ENCODE data around the gene SMIM1. TPM values are rescaled to one million over a fixed set of nuclear protein-coding genes. Genes with fewer than 3 reads are reported as not detected.

The SMIM1 gene
- total RNA-seq, 1 experiment from 2014 or later = 5.5 TPM

DNA sequence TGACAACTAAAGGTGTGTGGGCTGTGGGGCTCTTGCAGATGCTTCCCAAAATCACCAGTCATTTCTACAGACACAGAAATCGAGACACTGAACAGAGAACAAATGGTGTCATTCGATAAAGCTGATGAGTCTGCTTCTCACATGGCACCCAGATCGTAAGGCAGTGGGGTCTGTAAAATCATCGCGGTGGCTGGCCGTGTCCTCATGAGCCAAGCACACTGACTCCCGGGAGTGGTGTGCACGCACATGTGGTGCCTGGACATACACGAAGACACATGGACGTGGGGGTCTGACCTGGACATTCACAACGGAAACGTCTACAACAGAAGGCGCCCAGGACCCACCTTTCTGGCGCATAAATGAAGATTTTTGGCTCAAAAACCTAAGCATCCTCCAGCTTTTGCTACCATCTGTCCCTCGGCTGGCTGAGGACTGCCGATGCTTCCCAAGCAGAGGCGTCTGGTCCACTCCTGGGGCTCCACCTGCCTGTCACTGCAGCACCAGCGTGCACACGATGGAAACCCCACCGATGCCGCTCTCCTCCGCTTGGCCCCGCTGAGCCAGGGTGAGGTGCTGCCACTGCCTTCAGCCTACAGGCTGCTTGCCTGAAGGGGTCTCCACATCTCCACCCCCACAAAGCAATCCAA lies 6.8 kb downstream of the SMIM1 start:
- CTCF ChIA-PET = no interaction called here
- H3K9ac ChIP-seq (ENCODE audit: low read length) = no peak overlapping the region
- H2AFZ ChIP-seq (ENCODE audit: low read depth, low read length, poor library complexity, severe bottlenecking) = no peak overlapping the region
- no TSS peak for BruUV-seq (replicated peaks)
- no peaks in the 10 kb centered on the region for H4K20me1 ChIP-seq (ENCODE audit: insufficient read depth)
- H3K36me3 ChIP-seq (ENCODE audit: control insufficient read depth in 1 of 2, insufficient read depth in 2 of 2, low read length in 2 of 2) = peaks cover 20 to 28% of the 10 kb centered on the region in 2 experiments; a peak in 3 of 4 replicates
- H3K27ac ChIP-seq (ENCODE audit: low read depth, low read length) = no peak overlapping the region
- no peak overlapping the region for H3K4me3 ChIP-seq (replicated peaks in 1 of 2; ENCODE audit: low read depth in 1 of 2, low read length in 2 of 2)
- DNase-seq (ENCODE audit: low read depth, low spot score) (no peak), ATAC-seq (no peak)
- intact Hi-C loops (cut with micrococcal nuclease) = no loop called here
- H3K4me2 ChIP-seq (ENCODE audit: low read length) = no peak overlapping the region
- H3K27me3 ChIP-seq (ENCODE audit: insufficient read depth, low read length) = no peaks in the 10 kb centered on the region
- no peaks in the 10 kb centered on the region for H3K79me2 ChIP-seq (ENCODE audit: insufficient read depth, low read length)
- POLR2A ChIA-PET = no interaction called here
- RAD21 ChIA-PET (ENCODE audit: low non-redundant PET in 1 of 2, low total read pairs in 2 of 2, uncharacterized antibody in 2 of 2, unreplicated experiment in 2 of 2) = no interaction called here
- H3K4me1 ChIP-seq (ENCODE audit: control insufficient read depth in 1 of 2, insufficient read depth in 2 of 2, low read length in 2 of 2) = peaks cover 16 to 21% of the 10 kb centered on the region in 2 experiments
- TF ChIP-seq FOSL1 (IDR thresholded peaks at IDR 0.05; ENCODE audit: low read depth) (no peak), YY1 (IDR thresholded peaks at IDR 0.05; ENCODE audit: extremely low read depth, insufficient replicate concordance, low read depth, low read length) (no peak), EGR1 (IDR thresholded peaks at IDR 0.05; ENCODE audit: low read depth) (no peak)
- TF ChIP-seq, protein P1, sequence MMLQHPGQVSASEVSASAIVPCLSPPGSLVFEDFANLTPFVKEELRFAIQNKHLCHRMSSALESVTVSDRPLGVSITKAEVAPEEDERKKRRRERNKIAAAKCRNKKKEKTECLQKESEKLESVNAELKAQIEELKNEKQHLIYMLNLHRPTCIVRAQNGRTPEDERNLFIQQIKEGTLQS (IDR thresholded peaks at IDR 0.05) = no peak
- H3K9me3 ChIP-seq (ENCODE audit: control insufficient read depth in 1 of 2, insufficient read depth in 1 of 2, low read depth in 1 of 2, low read length in 2 of 2) = no peaks in the 10 kb centered on the region
- H3K9me2 ChIP-seq (ENCODE audit: insufficient read depth) = no peaks in the 10 kb centered on the region

DNA sequence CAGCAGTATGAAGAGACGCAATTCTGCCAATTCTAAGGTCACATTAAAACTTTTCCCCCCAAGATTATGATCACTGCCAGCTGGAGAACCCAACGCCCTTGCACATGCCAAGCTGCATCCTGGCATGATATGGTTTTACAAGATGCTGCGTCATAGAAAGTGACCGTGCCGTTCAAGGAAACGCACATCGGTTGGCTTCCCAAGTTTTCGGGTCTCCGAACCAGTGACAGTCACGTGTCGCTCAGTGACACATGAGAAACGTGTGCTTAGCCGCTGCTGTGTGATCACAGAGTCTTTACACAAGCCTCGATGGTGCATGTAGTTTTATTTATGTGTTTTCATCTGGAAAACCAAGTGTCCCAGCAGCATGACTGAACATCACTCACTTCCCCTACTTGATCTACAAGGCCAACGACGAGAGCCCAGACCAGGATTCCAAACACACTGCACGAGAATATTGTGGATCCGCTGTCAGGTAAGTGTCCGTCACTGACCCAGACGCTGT lies 7.4 kb downstream of the SMIM1 start:
- H3K4me2 ChIP-seq (ENCODE audit: low read length) = no peak overlapping the region
- no peaks in the 10 kb centered on the region for H3K9me3 ChIP-seq (ENCODE audit: control insufficient read depth in 1 of 2, insufficient read depth in 1 of 2, low read depth in 1 of 2, low read length in 2 of 2)
- RAD21 ChIA-PET (ENCODE audit: low non-redundant PET in 1 of 2, low total read pairs in 2 of 2, uncharacterized antibody in 2 of 2, unreplicated experiment in 2 of 2) = no interaction called here
- BruUV-seq (replicated peaks) = no TSS peak
- intact Hi-C loops (cut with micrococcal nuclease) = no loop called here
- no peaks in the 10 kb centered on the region for H3K9me2 ChIP-seq (ENCODE audit: insufficient read depth)
- ATAC-seq (no peak), DNase-seq (ENCODE audit: low read depth, low spot score) (no peak)
- H3K9ac ChIP-seq (ENCODE audit: low read length) = no peak overlapping the region
- no peak overlapping the region for H3K27ac ChIP-seq (ENCODE audit: low read depth, low read length)
- POLR2A ChIA-PET = no interaction called here
- H3K4me3 ChIP-seq (replicated peaks in 1 of 2; ENCODE audit: low read depth in 1 of 2, low read length in 2 of 2) = no peak overlapping the region
- CTCF ChIA-PET = no interaction called here
- no peaks in the 10 kb centered on the region for H3K79me2 ChIP-seq (ENCODE audit: insufficient read depth, low read length)
- peaks cover 20 to 31% of the 10 kb centered on the region in 2 experiments; a peak in 3 of 4 replicates for H3K36me3 ChIP-seq (ENCODE audit: control insufficient read depth in 1 of 2, insufficient read depth in 2 of 2, low read length in 2 of 2)
- no peak overlapping the region for H2AFZ ChIP-seq (ENCODE audit: low read depth, low read length, poor library complexity, severe bottlenecking)
- H3K27me3 ChIP-seq (ENCODE audit: insufficient read depth, low read length) = no peaks in the 10 kb centered on the region
- peaks cover 15 to 19% of the 10 kb centered on the region in 2 experiments for H3K4me1 ChIP-seq (ENCODE audit: control insufficient read depth in 1 of 2, insufficient read depth in 2 of 2, low read length in 2 of 2)
- H4K20me1 ChIP-seq (ENCODE audit: insufficient read depth) = no peaks in the 10 kb centered on the region
- TF ChIP-seq SP1 (IDR thresholded peaks at IDR 0.05; ENCODE audit: low read depth) (no peak), FOSL1 (IDR thresholded peaks at IDR 0.05; ENCODE audit: low read depth) (no peak), EGR1 (IDR thresholded peaks at IDR 0.05; ENCODE audit: low read depth) (no peak), SRF (IDR thresholded peaks at IDR 0.05; ENCODE audit: low read depth) (no peak), TCF7L2 (IDR thresholded peaks at IDR 0.05; ENCODE audit: borderline replicate concordance, extremely low read depth, insufficient read depth, insufficient read length) (no peak), ZFX (IDR thresholded peaks at IDR 0.05) (no peak), EZH2 (IDR thresholded peaks at IDR 0.05) (no peak), ZNF274 (IDR thresholded peaks at IDR 0.05; ENCODE audit: low read depth, low read length) (no peak), YY1 (IDR thresholded peaks at IDR 0.05; ENCODE audit: extremely low read depth, insufficient replicate concordance, low read depth, low read length) (no peak), JUND (IDR thresholded peaks at IDR 0.05) (no peak)
- TF ChIP-seq, protein P2, sequence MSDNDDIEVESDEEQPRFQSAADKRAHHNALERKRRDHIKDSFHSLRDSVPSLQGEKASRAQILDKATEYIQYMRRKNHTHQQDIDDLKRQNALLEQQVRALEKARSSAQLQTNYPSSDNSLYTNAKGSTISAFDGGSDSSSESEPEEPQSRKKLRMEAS (IDR thresholded peaks at IDR 0.05) = no peak
- TF ChIP-seq, protein P3, sequence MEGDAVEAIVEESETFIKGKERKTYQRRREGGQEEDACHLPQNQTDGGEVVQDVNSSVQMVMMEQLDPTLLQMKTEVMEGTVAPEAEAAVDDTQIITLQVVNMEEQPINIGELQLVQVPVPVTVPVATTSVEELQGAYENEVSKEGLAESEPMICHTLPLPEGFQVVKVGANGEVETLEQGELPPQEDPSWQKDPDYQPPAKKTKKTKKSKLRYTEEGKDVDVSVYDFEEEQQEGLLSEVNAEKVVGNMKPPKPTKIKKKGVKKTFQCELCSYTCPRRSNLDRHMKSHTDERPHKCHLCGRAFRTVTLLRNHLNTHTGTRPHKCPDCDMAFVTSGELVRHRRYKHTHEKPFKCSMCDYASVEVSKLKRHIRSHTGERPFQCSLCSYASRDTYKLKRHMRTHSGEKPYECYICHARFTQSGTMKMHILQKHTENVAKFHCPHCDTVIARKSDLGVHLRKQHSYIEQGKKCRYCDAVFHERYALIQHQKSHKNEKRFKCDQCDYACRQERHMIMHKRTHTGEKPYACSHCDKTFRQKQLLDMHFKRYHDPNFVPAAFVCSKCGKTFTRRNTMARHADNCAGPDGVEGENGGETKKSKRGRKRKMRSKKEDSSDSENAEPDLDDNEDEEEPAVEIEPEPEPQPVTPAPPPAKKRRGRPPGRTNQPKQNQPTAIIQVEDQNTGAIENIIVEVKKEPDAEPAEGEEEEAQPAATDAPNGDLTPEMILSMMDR (IDR thresholded peaks at IDR 0.05 in 2 of 3, conservative IDR thresholded peaks at IDR 0.05 in 1 of 3; ENCODE audit: borderline replicate concordance in 1 of 3, insufficient read depth in 1 of 3, low read depth in 2 of 3, low read length in 2 of 3) = no peak
- TF ChIP-seq, protein P4, sequence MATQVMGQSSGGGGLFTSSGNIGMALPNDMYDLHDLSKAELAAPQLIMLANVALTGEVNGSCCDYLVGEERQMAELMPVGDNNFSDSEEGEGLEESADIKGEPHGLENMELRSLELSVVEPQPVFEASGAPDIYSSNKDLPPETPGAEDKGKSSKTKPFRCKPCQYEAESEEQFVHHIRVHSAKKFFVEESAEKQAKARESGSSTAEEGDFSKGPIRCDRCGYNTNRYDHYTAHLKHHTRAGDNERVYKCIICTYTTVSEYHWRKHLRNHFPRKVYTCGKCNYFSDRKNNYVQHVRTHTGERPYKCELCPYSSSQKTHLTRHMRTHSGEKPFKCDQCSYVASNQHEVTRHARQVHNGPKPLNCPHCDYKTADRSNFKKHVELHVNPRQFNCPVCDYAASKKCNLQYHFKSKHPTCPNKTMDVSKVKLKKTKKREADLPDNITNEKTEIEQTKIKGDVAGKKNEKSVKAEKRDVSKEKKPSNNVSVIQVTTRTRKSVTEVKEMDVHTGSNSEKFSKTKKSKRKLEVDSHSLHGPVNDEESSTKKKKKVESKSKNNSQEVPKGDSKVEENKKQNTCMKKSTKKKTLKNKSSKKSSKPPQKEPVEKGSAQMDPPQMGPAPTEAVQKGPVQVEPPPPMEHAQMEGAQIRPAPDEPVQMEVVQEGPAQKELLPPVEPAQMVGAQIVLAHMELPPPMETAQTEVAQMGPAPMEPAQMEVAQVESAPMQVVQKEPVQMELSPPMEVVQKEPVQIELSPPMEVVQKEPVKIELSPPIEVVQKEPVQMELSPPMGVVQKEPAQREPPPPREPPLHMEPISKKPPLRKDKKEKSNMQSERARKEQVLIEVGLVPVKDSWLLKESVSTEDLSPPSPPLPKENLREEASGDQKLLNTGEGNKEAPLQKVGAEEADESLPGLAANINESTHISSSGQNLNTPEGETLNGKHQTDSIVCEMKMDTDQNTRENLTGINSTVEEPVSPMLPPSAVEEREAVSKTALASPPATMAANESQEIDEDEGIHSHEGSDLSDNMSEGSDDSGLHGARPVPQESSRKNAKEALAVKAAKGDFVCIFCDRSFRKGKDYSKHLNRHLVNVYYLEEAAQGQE (IDR thresholded peaks at IDR 0.05; ENCODE audit: low read depth) = no peak
